Heart left ventricle (tissue), 13 donors: ENCODE data around the gene WDR7.

Source experiments
- POLR2A ChIP-seq, 2 donors: fragments of 450-650 bp; IDR thresholded peaks; one replicate each; pipeline ENCODE4 v1.6.1; 2017; ENCODE audit warnings: antibody characterized with exemption in 2 of 2, mild to moderate bottlenecking in 2 of 2, moderate library complexity in 2 of 2
- TF ChIP-seq, protein P1 (sequence below), 12 donors: fragments of 200-600 bp; sonication (generic) in 4 of 12; IDR thresholded peaks; one replicate each; pipeline versions ENCODE4 v1.5.0 to v1.8.0; 2018 to 2022; ENCODE audit warnings: antibody characterized with exemption in 12 of 12, mild to moderate bottlenecking in 5 of 12
- donor health status: ischemic (EF 13 %, LVEDD 7.1; RV severe dilation, severe dysfunction).
- donor health status: DM: no; HTN: yes; CAD: no.
- donor health status: DM: no; HTN: no; CAD: no.
- donor health status: ischemic (EF 25% LVEDD 6.9; RV normal size, moderate dysfunction).
- donor health status: ischemic (EF 25% LVEDD 5.7; RV mildly dilated, moderate dysfunction).
- donor health status: ischemic (EF 35%, LVEDD 5.7; RV mildly dilated, moderate dysfunction).
- donor health status: nonischemic (EF 11% LVEDD 7.7; RV severe dilation, severe dysfunction).
- donor health status: DM: yes; HTN: yes; CAD: no.
- donor health status: PGD.
- donor health status: ischemic (EF 29% LVEDD 5.4; RV normal size, mild dysfunction).
- donor health status: nonischemic (EF 23%, LVEDD 6.1; RV moderate dilation, normal function).

DNA sequence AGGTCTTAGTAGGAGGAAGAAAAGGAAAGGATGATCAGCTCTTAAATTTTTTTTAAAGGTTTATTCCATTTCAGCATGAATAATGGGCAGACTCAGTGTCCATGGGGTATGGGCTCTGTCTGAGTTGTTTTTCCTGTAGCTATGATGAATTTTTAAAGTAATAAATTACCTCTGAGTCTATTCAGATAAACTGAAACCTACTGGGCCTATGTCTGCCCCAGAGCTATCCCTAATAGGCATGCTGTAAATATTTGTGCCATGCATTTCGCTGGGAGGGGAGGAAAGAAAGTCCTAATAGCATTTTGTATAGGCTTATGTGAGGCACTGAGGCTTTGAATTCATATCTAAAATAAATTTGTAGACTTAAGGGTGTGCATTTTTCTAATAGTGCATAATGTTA is 285.3 kb downstream of the WDR7 start:
- TF ChIP-seq, protein P1, sequence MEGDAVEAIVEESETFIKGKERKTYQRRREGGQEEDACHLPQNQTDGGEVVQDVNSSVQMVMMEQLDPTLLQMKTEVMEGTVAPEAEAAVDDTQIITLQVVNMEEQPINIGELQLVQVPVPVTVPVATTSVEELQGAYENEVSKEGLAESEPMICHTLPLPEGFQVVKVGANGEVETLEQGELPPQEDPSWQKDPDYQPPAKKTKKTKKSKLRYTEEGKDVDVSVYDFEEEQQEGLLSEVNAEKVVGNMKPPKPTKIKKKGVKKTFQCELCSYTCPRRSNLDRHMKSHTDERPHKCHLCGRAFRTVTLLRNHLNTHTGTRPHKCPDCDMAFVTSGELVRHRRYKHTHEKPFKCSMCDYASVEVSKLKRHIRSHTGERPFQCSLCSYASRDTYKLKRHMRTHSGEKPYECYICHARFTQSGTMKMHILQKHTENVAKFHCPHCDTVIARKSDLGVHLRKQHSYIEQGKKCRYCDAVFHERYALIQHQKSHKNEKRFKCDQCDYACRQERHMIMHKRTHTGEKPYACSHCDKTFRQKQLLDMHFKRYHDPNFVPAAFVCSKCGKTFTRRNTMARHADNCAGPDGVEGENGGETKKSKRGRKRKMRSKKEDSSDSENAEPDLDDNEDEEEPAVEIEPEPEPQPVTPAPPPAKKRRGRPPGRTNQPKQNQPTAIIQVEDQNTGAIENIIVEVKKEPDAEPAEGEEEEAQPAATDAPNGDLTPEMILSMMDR (IDR thresholded peaks at IDR 0.05): no peak
- TF ChIP-seq POLR2A (IDR thresholded peaks at IDR 0.05): no peak
